MM.1S (cell line): ENCODE data around the gene HACD1.

Experiments
- DNase-seq: peaks from one replicate; pipeline ENCODE4 v3.0.0-alpha.2; 2015
- H2AFZ ChIP-seq: fragments of 300-600 bp; sonication (generic); 2 replicates; pipeline ENCODE4 v1.6.0; 2016; ENCODE audit warnings: antibody characterized with exemption, low read length
- H3F3A ChIP-seq: fragments of 300-600 bp; sonication (generic); 2 replicates; pipeline ENCODE4 v1.6.1; 2016; ENCODE audit warnings: mild to moderate bottlenecking, antibody characterized with exemption, low read length, moderate library complexity, mixed read lengths; ENCODE audit not compliant: insufficient read depth
- H3K27ac ChIP-seq: fragments of 300-600 bp; sonication (generic); 2 replicates; pipeline ENCODE4 v1.5.1; 2016; ENCODE audit warnings: mild to moderate bottlenecking, low read length
- H3K27me3 ChIP-seq: fragments of 300-600 bp; sonication (generic); replicated peaks from 2 replicates; pipeline ENCODE4 v1.6.0; 2016; ENCODE audit warnings: low read length; ENCODE audit not compliant: insufficient read depth
- H3K36me3 ChIP-seq: fragments of 300-600 bp; sonication (generic); replicated peaks from 2 replicates; pipeline ENCODE4 v1.6.1; 2016; ENCODE audit warnings: mild to moderate bottlenecking, low read length, mixed read lengths; ENCODE audit not compliant: insufficient read depth
- H3K4me1 ChIP-seq: fragments of 300-600 bp; sonication (generic); 2 replicates; pipeline ENCODE4 v1.6.1; 2016; ENCODE audit warnings: low read length, mixed read lengths
- H3K4me2 ChIP-seq: fragments of 300-600 bp; sonication (generic); 2 replicates; pipeline ENCODE4 v1.6.0; 2016; ENCODE audit warnings: low read depth, low read length
- H3K4me3 ChIP-seq: fragments of 300-600 bp; sonication (generic); 2 replicates; pipeline ENCODE4 v1.5.1; 2016; ENCODE audit warnings: low read length, mixed read lengths
- H3K79me2 ChIP-seq: fragments of 300-600 bp; sonication (generic); 2 replicates; pipeline ENCODE4 v1.6.1; 2016; ENCODE audit warnings: mixed run types, low read length, mixed read lengths
- H3K9ac ChIP-seq: fragments of 300-600 bp; sonication (generic); 2 replicates; pipeline ENCODE4 v1.6.1; 2016; ENCODE audit warnings: low read length, mixed read lengths
- H3K9me2 ChIP-seq: fragments of 300-600 bp; sonication (generic); replicated peaks from 2 replicates; pipeline ENCODE4 v1.6.1; 2016; ENCODE audit warnings: mild to moderate bottlenecking, low read length, mixed read lengths; ENCODE audit not compliant: insufficient read depth
- H3K9me3 ChIP-seq: fragments of 300-600 bp; sonication (generic); replicated peaks from 2 replicates; pipeline ENCODE4 v1.6.1; 2016; ENCODE audit warnings: mild to moderate bottlenecking, low read length, mixed read lengths; ENCODE audit not compliant: insufficient read depth
- H4K20me1 ChIP-seq: fragments of 300-600 bp; sonication (generic); 2 replicates; pipeline ENCODE4 v1.6.1; 2016; ENCODE audit warnings: mild to moderate bottlenecking, low read length, moderate library complexity, mixed read lengths; ENCODE audit not compliant: insufficient read depth
- CTCF ChIP-seq: fragments of 300-600 bp; sonication (generic); IDR thresholded peaks from 2 replicates; pipeline ENCODE4 v1.5.1; 2016; ENCODE audit warnings: antibody characterized with exemption, low read length, mixed read lengths
- EZH2 ChIP-seq: fragments of 300-600 bp; sonication (generic); optimal IDR thresholded peaks from 2 replicates; pipeline ENCODE3; 2017; ENCODE audit warnings: low read depth, mild to moderate bottlenecking, antibody characterized with exemption, low read length, mixed read lengths
- EZH2phosphoT487 ChIP-seq: fragments of 300-600 bp; sonication (generic); IDR thresholded peaks from 2 replicates; pipeline ENCODE4 v1.6.1; 2018; ENCODE audit warnings: antibody characterized with exemption, low read length

HACD1 gene

DNA sequence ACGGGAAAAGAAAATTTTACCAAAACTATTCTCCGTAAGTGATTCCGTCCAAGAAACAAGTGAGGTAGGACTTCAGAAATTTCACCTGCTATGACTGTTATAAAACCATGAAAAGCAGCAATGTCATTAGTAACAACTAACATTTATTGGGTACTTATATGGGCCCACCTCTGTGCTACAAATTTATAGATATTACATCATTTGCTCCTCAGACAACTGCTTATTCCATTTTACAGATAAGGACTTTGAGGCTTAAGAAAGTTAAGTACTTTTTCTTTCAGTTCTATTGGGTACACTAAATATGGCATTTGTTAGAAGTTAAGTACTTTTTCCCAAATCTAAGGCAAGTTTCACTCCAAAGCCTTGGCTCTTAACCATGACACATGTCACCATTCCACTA is 36.3 kb downstream of the HACD1 start:
- Histone ChIP-seq H3F3A (no peaks in the 10 kb centered on the region), H2AFZ (no peak overlapping the region), H3K4me2 (no peak overlapping the region), H3K79me2 (no peaks in the 10 kb centered on the region), H3K4me1 (no peaks in the 10 kb centered on the region), H3K9ac (no peak overlapping the region), H3K9me2 (no peaks in the 10 kb centered on the region), H3K27me3 (no peaks in the 10 kb centered on the region), H3K4me3 (no peak overlapping the region), H3K9me3 (no peaks in the 10 kb centered on the region), H4K20me1 (no peaks in the 10 kb centered on the region), H3K27ac (no peak overlapping the region), H3K36me3 (no peaks in the 10 kb centered on the region)
- TF ChIP-seq CTCF (no peak), EZH2phosphoT487 (no peak), EZH2 (no peak)
- DNase-seq, result no peak

- H3K9me3 ChIP-seq, result no peaks in the 10 kb centered on the region
- H3K27me3 ChIP-seq, result no peaks in the 10 kb centered on the region
- H3K4me3 ChIP-seq, result no peak overlapping the region
- H3K27ac ChIP-seq, result no peak overlapping the region
- no peaks in the 10 kb centered on the region for H3K4me1 ChIP-seq
- no peak overlapping the region for H3K4me2 ChIP-seq
- TF ChIP-seq EZH2 (no peak), CTCF (no peak), EZH2phosphoT487 (no peak)
- no peak overlapping the region for H2AFZ ChIP-seq
- H3K9me2 ChIP-seq, result no peaks in the 10 kb centered on the region
- no peak overlapping the region for H3K9ac ChIP-seq
- H3K79me2 ChIP-seq, result no peaks in the 10 kb centered on the region
- H3F3A ChIP-seq, result no peaks in the 10 kb centered on the region
- DNase-seq, result no peak
- no peaks in the 10 kb centered on the region for H3K36me3 ChIP-seq
- H4K20me1 ChIP-seq, result no peaks in the 10 kb centered on the region
These were observed 38.6 kb downstream of the HACD1 start for GRCh38 chr10:17578603-17579002.

DNA sequence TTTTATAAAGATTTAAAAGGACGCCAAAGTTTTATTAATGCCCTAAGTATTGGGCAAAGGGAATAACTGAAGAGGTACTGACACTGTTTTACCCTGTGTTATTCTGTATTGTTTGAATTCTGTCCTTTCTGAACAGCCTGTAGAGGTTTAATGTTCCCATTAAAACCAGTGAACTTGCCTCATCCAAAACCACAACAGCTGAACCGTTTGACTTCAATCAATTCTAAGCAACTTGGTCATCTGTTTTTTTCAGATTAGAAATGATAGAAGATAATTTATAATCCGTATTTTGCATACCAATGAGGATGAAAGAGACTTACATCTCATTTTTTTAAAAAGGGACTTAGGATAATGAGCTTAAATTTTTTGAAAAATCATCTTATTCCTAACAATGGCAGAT is 40.4 kb downstream of the HACD1 start:
- no peak overlapping the region for H3K4me2 ChIP-seq
- no peaks in the 10 kb centered on the region for H3F3A ChIP-seq
- TF ChIP-seq EZH2 (no peak), CTCF (no peak), EZH2phosphoT487 (no peak)
- no peaks in the 10 kb centered on the region for H3K9me2 ChIP-seq
- no peaks in the 10 kb centered on the region for H3K79me2 ChIP-seq
- DNase-seq, result no peak
- no peaks in the 10 kb centered on the region for H4K20me1 ChIP-seq
- no peaks in the 10 kb centered on the region for H3K4me1 ChIP-seq
- H3K9me3 ChIP-seq, result no peaks in the 10 kb centered on the region
- H3K27me3 ChIP-seq, result no peaks in the 10 kb centered on the region
- no peak overlapping the region for H3K4me3 ChIP-seq
- no peaks in the 10 kb centered on the region for H3K36me3 ChIP-seq
- no peak overlapping the region for H3K9ac ChIP-seq
- H2AFZ ChIP-seq, result no peak overlapping the region
- H3K27ac ChIP-seq, result no peak overlapping the region

DNA sequence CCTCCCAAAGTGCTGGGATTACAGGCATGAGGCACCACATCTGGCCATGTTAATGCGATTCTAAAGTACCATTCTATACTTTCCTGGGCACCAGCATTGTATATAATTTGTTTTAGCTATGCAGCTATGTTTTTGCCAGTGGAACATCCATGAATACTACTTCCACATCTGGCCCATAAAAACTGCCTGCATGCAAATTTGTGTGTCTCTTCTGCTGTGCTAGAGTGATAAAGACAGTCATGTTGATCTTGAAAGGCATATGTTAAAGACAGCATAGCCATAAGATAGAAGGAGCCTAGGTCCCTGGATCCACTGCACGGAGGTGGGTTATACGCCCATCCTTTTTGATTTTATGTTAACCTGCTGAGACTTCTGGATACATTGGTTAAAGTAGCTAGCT is 52.3 kb downstream of the HACD1 start:
- H4K20me1 ChIP-seq, result no peaks in the 10 kb centered on the region
- no peaks in the 10 kb centered on the region for H3K79me2 ChIP-seq
- no peaks in the 10 kb centered on the region for H3K36me3 ChIP-seq
- no peak overlapping the region for H3K4me2 ChIP-seq
- TF ChIP-seq EZH2phosphoT487 (no peak), EZH2 (no peak), CTCF (no peak)
- no peak overlapping the region for H3K27ac ChIP-seq
- H3K4me3 ChIP-seq, result no peak overlapping the region
- no peak overlapping the region for H3K9ac ChIP-seq
- no peak overlapping the region for H2AFZ ChIP-seq
- DNase-seq, result no peak
- no peaks in the 10 kb centered on the region for H3K4me1 ChIP-seq
- H3K27me3 ChIP-seq, result no peaks in the 10 kb centered on the region
- H3K9me3 ChIP-seq, result no peaks in the 10 kb centered on the region
- no peaks in the 10 kb centered on the region for H3K9me2 ChIP-seq
- no peaks in the 10 kb centered on the region for H3F3A ChIP-seq
